HG03354 (cell line): ENCODE data around the gene ZKSCAN7.
"Not testable (repeated sequence)": the region's sequence is repeated elsewhere in the genome, so short reads cannot be mapped to it uniquely, and the experiment has no call there.

Experiments used
- ATAC-seq: cut with Tn5 transposase; IDR thresholded peaks from one replicate; pipeline ENCODE4 v1.9.1; 2021; ENCODE audit warnings: mild to moderate bottlenecking; ENCODE audit not compliant: unreplicated experiment, poor library complexity, severe bottlenecking

The ZKSCAN7 gene

GRCh38 chr3:44554626-44555592 lies at the start of gene ZKSCAN7:
ZKSCAN7 (plus strand) TSS chr3:44555193; CDS start chr3:44557048, 1,855 bp downstream.
- ATAC-seq, result peak; percentile 84

- no peak for ATAC-seq
Observed at GRCh38 chr3:44506556-44506955, 48.4 kb upstream of the ZKSCAN7 start.

GRCh38 chr3:44506961-44507360 lies 48.0 kb upstream of the ZKSCAN7 start:
- no peak for ATAC-seq

- ATAC-seq, result peak; percentile 21
Observed at GRCh38 chr3:44509393-44509921, 45.5 kb upstream of the ZKSCAN7 start.

- ATAC-seq, result peak; percentile 62
Observed at GRCh38 chr3:44510000-44510368, 45.0 kb upstream of the ZKSCAN7 start.

GRCh38 chr3:44511238-44511566 lies 43.8 kb upstream of the ZKSCAN7 start:
- no peak for ATAC-seq

- no peak for ATAC-seq
Observed at GRCh38 chr3:44513513-44513912, 41.5 kb upstream of the ZKSCAN7 start.

GRCh38 chr3:44516230-44516629 lies 38.8 kb upstream of the ZKSCAN7 start:
- no peak for ATAC-seq

GRCh38 chr3:44518782-44519156 lies 36.2 kb upstream of the ZKSCAN7 start:
- no peak for ATAC-seq

- no peak for ATAC-seq
Observed at GRCh38 chr3:44521721-44522120, 33.3 kb upstream of the ZKSCAN7 start.

GRCh38 chr3:44522494-44522933 lies 32.5 kb upstream of the ZKSCAN7 start:
- no peak for ATAC-seq

GRCh38 chr3:44525060-44525459 lies 29.9 kb upstream of the ZKSCAN7 start:
- ATAC-seq, result no peak

- no peak for ATAC-seq
Observed at GRCh38 chr3:44529927-44530326, 25.1 kb upstream of the ZKSCAN7 start.

- no peak for ATAC-seq
Observed at GRCh38 chr3:44530911-44531310, 24.1 kb upstream of the ZKSCAN7 start.

GRCh38 chr3:44534659-44535058 lies 20.3 kb upstream of the ZKSCAN7 start:
- not testable (repeated sequence) for ATAC-seq

GRCh38 chr3:44535364-44535763 lies 19.6 kb upstream of the ZKSCAN7 start:
- no peak for ATAC-seq

- ATAC-seq, result not testable (repeated sequence)
Observed at GRCh38 chr3:44544811-44545210, 10.2 kb upstream of the ZKSCAN7 start.

- ATAC-seq, result no peak
Observed at GRCh38 chr3:44555723-44556122, 730 bp downstream of the ZKSCAN7 start.

- no peak for ATAC-seq
Observed at GRCh38 chr3:44557074-44557473, 2.1 kb downstream of the ZKSCAN7 start.

- ATAC-seq, result no peak
Observed at GRCh38 chr3:44561076-44561475, 6.1 kb downstream of the ZKSCAN7 start.

- no peak for ATAC-seq
Observed at GRCh38 chr3:44562147-44562546, 7.2 kb downstream of the ZKSCAN7 start.
